ENCODE results near the gene HPS6. TPM values are rescaled to one million over a fixed set of nuclear protein-coding genes. Genes with fewer than 3 reads are reported as not detected.

HPS6 gene
- polyA plus RNA-seq, 3 donors, result 2.9 to 27.3 (median 23.6) TPM

GRCh38 chr10:102113261-102113955 is 48.3 kb downstream of the HPS6 start:
- no peaks in the 10 kb centered on the region for H3K9me3 ChIP-seq (replicated peaks in 1 of 2; ENCODE audit: control insufficient read depth in 1 of 2, insufficient read depth in 1 of 2, low read length in 2 of 2)
- H3K27ac ChIP-seq (ENCODE audit: low read depth in 1 of 2, low read length in 2 of 2), result peak overlapping the region in 1 of 2 donors; percentile 86
- H3K9ac ChIP-seq (ENCODE audit: insufficient read depth, low read length, poor library complexity, severe bottlenecking), result peak overlapping the region; percentile 84
- Mint-ChIP-seq H3K9me3 (peaks cover 0 to 2% (median 0%) of the 10 kb centered on the region in 7 donors), H3K27me3 (ENCODE audit: low read depth in 3 of 3) (no peaks in the 10 kb centered on the region), H3K4me1 (peaks cover 50% of the 10 kb centered on the region), H3K36me3 (peaks cover 34 to 37% of the 10 kb centered on the region in 2 donors), H3K27ac (peak overlapping the region in 6 of 7 donors; percentile 5 to 80 (median 55)), H3K4me3 (peak overlapping the region; percentile 85 to 86)
- peak in 1 of 3 donors; percentile 4 for DNase-seq
- no peaks in the 10 kb centered on the region for H3K27me3 ChIP-seq (ENCODE audit: control insufficient read depth in 2 of 2, insufficient read depth in 2 of 2, low read length in 2 of 2)
- H3K79me2 ChIP-seq (ENCODE audit: insufficient read depth, low read length), result peaks cover 76% of the 10 kb centered on the region
- intact Hi-C loops (cut with micrococcal nuclease), result no loop called here
- WGBS (ENCODE audit: insufficient coverage), result 66% methylated on average over 5 of the region's 7 CpGs
- TF ChIP-seq CTCF (IDR thresholded peaks at IDR 0.05), result no peak
- peaks cover 82% of the 10 kb centered on the region for H4K20me1 ChIP-seq (ENCODE audit: insufficient read depth, low read length)
- peaks cover 52 to 53% of the 10 kb centered on the region in 2 donors for H3K4me1 ChIP-seq (ENCODE audit: control insufficient read depth in 1 of 2, insufficient read depth in 2 of 2, low read length in 2 of 2)
- peak overlapping the region; percentile 41 to 96 (median 79) for H3K4me3 ChIP-seq (replicated peaks in 1 of 3; ENCODE audit: low read depth in 2 of 3, low read length in 3 of 3)
- peak overlapping the region; percentile 89 for H3K4me2 ChIP-seq (replicated peaks; ENCODE audit: extremely low read depth, low read length, poor library complexity, severe bottlenecking)
- H2AFZ ChIP-seq (ENCODE audit: insufficient read depth, low read depth, low read length, poor library complexity, severe bottlenecking), result no peak overlapping the region
- peaks cover 31 to 37% of the 10 kb centered on the region in 2 donors for H3K36me3 ChIP-seq (replicated peaks in 1 of 2; ENCODE audit: control insufficient read depth in 1 of 2, insufficient read depth in 2 of 2, low read length in 2 of 2)

- no peak for TF ChIP-seq CTCF (IDR thresholded peaks at IDR 0.05)
- Mint-ChIP-seq H3K4me1 (peaks cover 58% of the 10 kb centered on the region), H3K9me3 (peaks cover 0 to 2% (median 0%) of the 10 kb centered on the region in 7 donors), H3K27me3 (ENCODE audit: low read depth in 3 of 3) (no peaks in the 10 kb centered on the region), H3K36me3 (peaks cover 26 to 29% of the 10 kb centered on the region in 2 donors), H3K4me3 (peak overlapping the region; percentile 86 to 98), H3K27ac (peak overlapping the region in 4 of 7 donors; percentile 80 to 92 (median 85))
- WGBS (ENCODE audit: insufficient coverage), result under 1% methylated on average over 36 of the region's 45 CpGs
- Histone ChIP-seq H3K9me3 (replicated peaks in 1 of 2; ENCODE audit: control insufficient read depth in 1 of 2, insufficient read depth in 1 of 2, low read length in 2 of 2) (no peaks in the 10 kb centered on the region), H3K9ac (ENCODE audit: insufficient read depth, low read length, poor library complexity, severe bottlenecking) (peak overlapping the region; percentile 84), H3K27ac (ENCODE audit: low read depth in 1 of 2, low read length in 2 of 2) (peak overlapping the region; percentile 53 to 88), H3K27me3 (ENCODE audit: control insufficient read depth in 2 of 2, insufficient read depth in 2 of 2, low read length in 2 of 2) (no peaks in the 10 kb centered on the region), H3K36me3 (replicated peaks in 1 of 2; ENCODE audit: control insufficient read depth in 1 of 2, insufficient read depth in 2 of 2, low read length in 2 of 2) (peaks cover 23 to 29% of the 10 kb centered on the region in 2 donors), H3K4me2 (replicated peaks; ENCODE audit: extremely low read depth, low read length, poor library complexity, severe bottlenecking) (peak overlapping the region; percentile 89), H3K4me1 (ENCODE audit: control insufficient read depth in 1 of 2, insufficient read depth in 2 of 2, low read length in 2 of 2) (peaks cover 60 to 61% of the 10 kb centered on the region in 2 donors), H4K20me1 (ENCODE audit: insufficient read depth, low read length) (peaks cover 80% of the 10 kb centered on the region), H2AFZ (ENCODE audit: insufficient read depth, low read depth, low read length, poor library complexity, severe bottlenecking) (peak overlapping the region; percentile 80), H3K79me2 (ENCODE audit: insufficient read depth, low read length) (peaks cover 84% of the 10 kb centered on the region), H3K4me3 (replicated peaks in 1 of 3; ENCODE audit: low read depth in 2 of 3, low read length in 3 of 3) (peak overlapping the region; percentile 41 to 96 (median 79))
- intact Hi-C loops (cut with micrococcal nuclease), result no loop called here
- DNase-seq, result peak in 2 of 3 donors; percentile 32 to 40
Measured at GRCh38 chr10:102113956-102114857, 49.1 kb downstream of the HPS6 start.

Measured in CD14-positive monocyte (primary cell).